Right lobe of liver (tissue), 4 donors: ENCODE measurements around the gene IL13.

Experiments
- CTCF ChIP-seq, 4 donors: fragments of 200-600 bp in 3 of 4; fragments of 450-650 bp in 1 of 4; IDR thresholded peaks; one replicate each; pipeline versions ENCODE4 v1.5.1 to v1.8.0; 2016 to 2022; ENCODE audit warnings: antibody characterized with exemption in 4 of 4, mild to moderate bottlenecking in 2 of 4
- POLR2A ChIP-seq: fragments of 450-650 bp; IDR thresholded peaks from one replicate; pipeline ENCODE4 v1.6.1; 2017; ENCODE audit warnings: antibody characterized with exemption, mild to moderate bottlenecking
- donor health status: DM: no; HTN: no; CAD: no.
- donor health status: DM: no; HTN: no; CAD: no.
- donor health status: DM: no; HTN: yes; CAD: no.

- no peak for TF ChIP-seq CTCF (IDR thresholded peaks at IDR 0.05)
- no peak for TF ChIP-seq POLR2A
Measured at GRCh38 chr5:132688536-132689339, 30.8 kb downstream of the IL13 start.
